ENCODE data around the gene RTN4RL1.

DNA sequence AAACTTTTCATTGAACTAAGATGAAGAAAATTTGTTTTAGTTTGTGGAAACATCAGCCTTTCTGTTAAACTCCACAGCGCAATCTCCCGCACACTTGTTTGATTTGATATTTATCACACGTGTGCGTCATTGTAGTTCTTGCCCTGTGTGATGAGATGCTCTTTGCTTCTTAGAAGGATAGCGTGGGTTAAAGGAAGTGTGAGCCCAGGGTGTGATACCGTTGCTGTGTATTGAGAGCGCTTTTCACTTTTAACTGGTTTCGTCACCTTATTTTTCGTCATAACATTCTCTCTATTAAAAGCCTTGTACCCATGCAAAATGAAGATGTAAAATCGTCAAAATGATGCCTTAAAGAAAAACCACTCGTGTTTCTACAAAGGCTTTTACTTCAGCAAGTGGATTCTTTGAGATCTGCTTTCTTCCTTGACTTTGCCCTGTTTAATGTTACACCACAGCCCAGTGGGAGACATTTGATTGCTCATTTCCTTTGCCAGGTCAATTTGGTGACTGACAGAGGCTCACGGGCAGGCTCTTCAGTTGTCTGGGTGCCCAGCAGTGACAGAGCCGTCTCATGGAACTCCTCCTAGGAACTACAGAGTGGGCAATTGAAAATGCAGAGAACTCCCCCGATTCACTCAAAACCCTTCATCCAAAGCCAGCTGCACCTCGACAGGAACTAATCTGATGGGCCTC lies 134.2 kb downstream of the RTN4RL1 start:
- TF ChIP-seq POLR2A (IDR thresholded peaks at IDR 0.05; ENCODE audit: insufficient read depth in 1 of 2, low read depth in 2 of 2, low read length in 2 of 2) (no peak), ZNF737 (CRISPR knock-in tag; IDR thresholded peaks at IDR 0.05; ENCODE audit: borderline replicate concordance) (no peak), ZEB1 (IDR thresholded peaks at IDR 0.05; ENCODE audit: insufficient replicate concordance, low read depth) (no peak), ZNF318 (CRISPR knock-in tag; IDR thresholded peaks at IDR 0.05) (no peak), HNF4A (CRISPR knock-in tag; IDR thresholded peaks at IDR 0.05) (no peak), POLR2AphosphoS5 (IDR thresholded peaks at IDR 0.05; ENCODE audit: low read depth, low read length) (no peak), ZNF17 (CRISPR knock-in tag; IDR thresholded peaks at IDR 0.05) (no peak), ARNT (IDR thresholded peaks at IDR 0.05) (no peak), SOX13 (IDR thresholded peaks at IDR 0.05) (no peak), SOX13 (CRISPR knock-in tag; conservative IDR thresholded peaks at IDR 0.05 in 1 of 2, IDR thresholded peaks at IDR 0.05 in 1 of 2) (no peak), CBFB (CRISPR knock-in tag; IDR thresholded peaks at IDR 0.05) (no peak), SP1 (IDR thresholded peaks at IDR 0.05) (no peak), SP1 (CRISPR knock-in tag; IDR thresholded peaks at IDR 0.05) (no peak), GLI4 (CRISPR knock-in tag; IDR thresholded peaks at IDR 0.05; ENCODE audit: borderline replicate concordance) (no peak), YY1 (IDR thresholded peaks at IDR 0.05; ENCODE audit: insufficient read depth, insufficient replicate concordance, low read depth, low read length) (no peak)
- TF ChIP-seq, protein P1, sequence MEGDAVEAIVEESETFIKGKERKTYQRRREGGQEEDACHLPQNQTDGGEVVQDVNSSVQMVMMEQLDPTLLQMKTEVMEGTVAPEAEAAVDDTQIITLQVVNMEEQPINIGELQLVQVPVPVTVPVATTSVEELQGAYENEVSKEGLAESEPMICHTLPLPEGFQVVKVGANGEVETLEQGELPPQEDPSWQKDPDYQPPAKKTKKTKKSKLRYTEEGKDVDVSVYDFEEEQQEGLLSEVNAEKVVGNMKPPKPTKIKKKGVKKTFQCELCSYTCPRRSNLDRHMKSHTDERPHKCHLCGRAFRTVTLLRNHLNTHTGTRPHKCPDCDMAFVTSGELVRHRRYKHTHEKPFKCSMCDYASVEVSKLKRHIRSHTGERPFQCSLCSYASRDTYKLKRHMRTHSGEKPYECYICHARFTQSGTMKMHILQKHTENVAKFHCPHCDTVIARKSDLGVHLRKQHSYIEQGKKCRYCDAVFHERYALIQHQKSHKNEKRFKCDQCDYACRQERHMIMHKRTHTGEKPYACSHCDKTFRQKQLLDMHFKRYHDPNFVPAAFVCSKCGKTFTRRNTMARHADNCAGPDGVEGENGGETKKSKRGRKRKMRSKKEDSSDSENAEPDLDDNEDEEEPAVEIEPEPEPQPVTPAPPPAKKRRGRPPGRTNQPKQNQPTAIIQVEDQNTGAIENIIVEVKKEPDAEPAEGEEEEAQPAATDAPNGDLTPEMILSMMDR (CRISPR knock-in tag; IDR thresholded peaks at IDR 0.05): no peak

Measured in HepG2 (cell line).